ENCODE data around the gene PDCD5.

GRCh38 chr19:32576790-32577189, 4.2 kb upstream of the PDCD5 start:
- no peak for TF ChIP-seq CTCF (IDR thresholded peaks at IDR 0.05)
- TF ChIP-seq EP300 (IDR thresholded peaks at IDR 0.05; ENCODE audit: low read depth): no peak
